GM20000 (cell line): ENCODE measurements around the gene GPX6.
"Not testable (repeated sequence)": the region's sequence is repeated elsewhere in the genome, so short reads cannot be mapped to it uniquely, and the experiment has no call there.

ENCODE experiments used
- DNase-seq: peaks from one replicate; pipeline ENCODE4 v3.0.0; 2012; ENCODE audit warnings: low spot score
- TF ChIP-seq, protein P1 (sequence below): IDR thresholded peaks from 2 replicates; pipeline ENCODE4 v1.5.1; 2012; ENCODE audit warnings: mild to moderate bottlenecking, control low read depth; ENCODE audit errors: extremely low read depth, missing control alignments

The GPX6 gene

DNA sequence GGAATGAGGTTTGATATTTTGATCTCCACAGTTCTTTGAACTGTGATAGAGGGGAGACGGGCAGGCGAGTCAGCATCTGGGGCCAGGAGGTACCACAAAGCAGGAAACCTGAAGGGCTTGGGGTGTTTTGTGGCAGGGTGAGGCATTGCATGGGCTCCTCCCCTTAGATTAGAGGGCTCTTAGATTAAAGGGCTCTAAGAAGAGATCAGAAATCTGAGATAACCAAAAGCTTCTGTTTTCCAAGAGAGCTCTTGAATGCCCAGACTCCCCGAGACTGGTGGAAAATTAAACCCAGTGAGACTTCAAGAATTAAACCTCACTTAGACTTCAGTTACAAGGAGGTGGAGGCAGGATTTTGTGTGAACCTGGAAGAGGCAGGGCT is 7.6 kb upstream of the GPX6 start:
- TF ChIP-seq, protein P1, sequence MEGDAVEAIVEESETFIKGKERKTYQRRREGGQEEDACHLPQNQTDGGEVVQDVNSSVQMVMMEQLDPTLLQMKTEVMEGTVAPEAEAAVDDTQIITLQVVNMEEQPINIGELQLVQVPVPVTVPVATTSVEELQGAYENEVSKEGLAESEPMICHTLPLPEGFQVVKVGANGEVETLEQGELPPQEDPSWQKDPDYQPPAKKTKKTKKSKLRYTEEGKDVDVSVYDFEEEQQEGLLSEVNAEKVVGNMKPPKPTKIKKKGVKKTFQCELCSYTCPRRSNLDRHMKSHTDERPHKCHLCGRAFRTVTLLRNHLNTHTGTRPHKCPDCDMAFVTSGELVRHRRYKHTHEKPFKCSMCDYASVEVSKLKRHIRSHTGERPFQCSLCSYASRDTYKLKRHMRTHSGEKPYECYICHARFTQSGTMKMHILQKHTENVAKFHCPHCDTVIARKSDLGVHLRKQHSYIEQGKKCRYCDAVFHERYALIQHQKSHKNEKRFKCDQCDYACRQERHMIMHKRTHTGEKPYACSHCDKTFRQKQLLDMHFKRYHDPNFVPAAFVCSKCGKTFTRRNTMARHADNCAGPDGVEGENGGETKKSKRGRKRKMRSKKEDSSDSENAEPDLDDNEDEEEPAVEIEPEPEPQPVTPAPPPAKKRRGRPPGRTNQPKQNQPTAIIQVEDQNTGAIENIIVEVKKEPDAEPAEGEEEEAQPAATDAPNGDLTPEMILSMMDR: no peak
- no peak for DNase-seq

DNA sequence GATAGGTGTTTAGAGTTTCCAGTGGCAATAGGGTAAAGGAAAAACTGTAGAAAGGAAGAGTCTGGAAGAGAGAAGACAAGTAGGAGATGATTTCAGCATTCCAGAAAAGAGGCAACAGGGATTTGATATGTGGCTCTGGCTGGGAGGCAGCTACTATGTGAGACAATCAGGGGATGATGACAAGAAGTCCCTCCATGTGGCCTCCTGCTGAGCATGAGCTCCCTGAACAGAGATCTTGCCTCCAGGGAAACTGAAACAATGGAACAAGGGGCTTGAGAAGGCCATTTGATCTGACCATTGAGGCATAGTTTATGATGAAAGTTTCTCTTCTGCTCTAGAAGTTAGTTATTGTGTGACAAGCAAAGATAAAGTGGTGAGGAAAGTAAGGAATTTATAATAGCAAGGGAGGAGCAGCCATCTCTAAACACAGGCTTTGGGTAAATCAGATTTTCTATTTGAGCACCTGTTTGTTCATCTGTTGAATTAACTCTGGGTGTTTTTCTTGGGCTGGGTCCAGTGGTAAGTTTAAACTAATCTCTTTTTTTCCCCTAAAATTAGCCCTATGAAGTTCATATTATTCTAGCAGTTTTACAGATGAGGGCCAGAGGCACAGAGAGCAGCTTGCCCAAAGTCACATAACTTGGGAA is 7.1 kb upstream of the GPX6 start:
- TF ChIP-seq, protein P1: no peak
- DNase-seq: no peak

DNA sequence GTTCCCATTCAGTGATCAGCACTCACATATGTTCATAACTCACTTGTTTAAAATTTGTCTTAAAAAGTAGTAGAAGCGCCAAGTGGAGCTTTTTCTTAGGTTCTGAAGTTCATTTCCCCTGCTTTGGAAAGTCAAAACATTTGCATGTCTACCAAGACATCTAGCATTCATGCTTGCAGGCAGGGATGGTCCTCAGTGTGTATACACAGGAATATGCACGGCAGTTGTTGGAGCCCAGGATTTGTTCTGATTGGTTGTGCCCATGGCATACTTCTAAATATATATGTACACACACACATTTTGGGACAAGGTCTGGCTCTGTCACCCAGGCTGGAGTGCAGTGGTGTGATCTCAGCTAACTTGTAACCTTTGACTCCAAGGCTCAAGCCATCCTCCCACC is 2.4 kb upstream of the GPX6 start:
- DNase-seq: no peak
- TF ChIP-seq, protein P1: no peak

DNA sequence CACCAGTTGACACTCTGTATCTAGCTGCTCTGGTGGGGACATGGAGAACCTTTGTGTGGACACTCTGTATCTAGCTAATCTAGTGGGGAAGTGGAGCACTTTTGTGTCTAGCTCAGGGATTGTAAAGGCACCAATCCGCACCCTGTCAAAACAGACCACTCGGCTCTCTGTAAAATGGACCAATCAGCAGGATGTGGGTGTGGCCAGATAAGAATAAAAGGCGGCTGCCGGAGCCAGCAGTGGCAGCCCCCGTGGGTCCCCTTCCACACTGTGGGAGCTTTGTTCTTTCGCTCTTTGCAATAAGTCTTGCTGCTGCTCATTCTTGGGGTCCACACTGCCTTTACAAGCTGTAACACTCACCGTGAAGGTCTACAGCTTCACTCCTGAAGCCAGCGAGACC is 3.2 kb downstream of the GPX6 start:
- not testable (repeated sequence) for DNase-seq

DNA sequence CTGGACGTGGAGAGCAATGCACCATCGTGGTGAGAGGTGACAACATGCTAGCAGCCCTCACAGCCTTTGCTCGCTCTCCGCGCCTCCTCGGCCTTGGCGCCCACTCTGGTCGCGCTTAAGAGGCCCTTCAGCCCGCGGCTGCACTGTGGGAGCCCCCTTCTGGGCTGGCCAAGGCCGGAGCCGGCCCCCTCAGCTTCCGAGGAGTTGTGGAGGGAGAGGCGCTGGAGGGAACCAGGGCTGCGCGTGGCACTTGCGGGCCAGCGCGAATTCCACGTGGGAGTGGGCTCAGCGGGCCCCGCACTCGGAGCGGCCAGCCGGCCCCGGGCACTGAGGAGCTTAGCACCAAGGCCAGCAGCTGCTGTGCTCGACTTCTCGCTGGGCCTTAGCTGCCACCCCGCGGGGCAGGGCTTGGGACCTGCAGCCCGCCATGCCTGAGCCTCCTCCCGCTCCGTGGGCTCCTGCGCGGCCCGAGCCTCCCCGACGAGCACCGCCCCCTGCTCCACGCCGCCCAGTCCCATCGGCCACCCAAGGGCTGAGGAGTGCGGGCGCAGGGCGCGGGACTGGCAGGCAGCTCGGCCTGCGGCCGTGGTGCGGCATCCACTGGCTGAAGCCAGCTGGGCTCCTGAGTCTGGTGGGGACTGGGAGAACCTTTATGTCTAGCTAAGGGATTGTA is 3.8 kb downstream of the GPX6 start:
- DNase-seq: no peak
- TF ChIP-seq, protein P1: no peak

DNA sequence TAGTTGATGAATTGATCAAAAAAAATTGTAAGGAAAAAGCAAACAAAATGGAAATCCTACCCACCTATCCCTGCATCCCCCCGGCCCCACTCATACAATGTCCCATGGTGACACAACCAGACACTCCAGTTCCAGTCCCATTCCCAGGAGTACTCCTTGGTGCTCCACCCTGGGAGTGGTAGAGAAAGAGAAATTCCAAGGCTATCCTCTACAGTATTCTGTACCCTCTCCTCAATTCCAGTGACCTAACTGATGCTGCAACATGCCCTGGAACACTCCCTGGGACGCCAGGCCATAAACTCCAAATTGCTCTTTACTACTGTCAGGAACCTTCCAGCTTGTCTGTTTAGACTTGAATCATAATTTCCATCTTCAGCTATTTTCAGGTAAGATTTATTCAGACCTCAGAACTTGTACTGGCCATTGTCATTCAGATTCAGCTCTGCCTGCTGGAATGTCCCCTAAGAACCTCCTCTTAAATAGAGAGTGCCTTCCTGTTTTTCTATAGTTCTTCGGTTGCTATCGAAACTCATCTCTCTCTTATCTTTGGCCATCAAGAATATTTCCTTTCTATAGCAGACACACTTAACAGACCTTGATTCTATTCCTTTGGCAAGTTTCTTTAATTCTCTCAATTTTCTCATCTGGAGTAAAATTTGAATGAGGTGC is 8.7 kb downstream of the GPX6 start:
- DNase-seq: no peak
- TF ChIP-seq, protein P1: no peak

DNA sequence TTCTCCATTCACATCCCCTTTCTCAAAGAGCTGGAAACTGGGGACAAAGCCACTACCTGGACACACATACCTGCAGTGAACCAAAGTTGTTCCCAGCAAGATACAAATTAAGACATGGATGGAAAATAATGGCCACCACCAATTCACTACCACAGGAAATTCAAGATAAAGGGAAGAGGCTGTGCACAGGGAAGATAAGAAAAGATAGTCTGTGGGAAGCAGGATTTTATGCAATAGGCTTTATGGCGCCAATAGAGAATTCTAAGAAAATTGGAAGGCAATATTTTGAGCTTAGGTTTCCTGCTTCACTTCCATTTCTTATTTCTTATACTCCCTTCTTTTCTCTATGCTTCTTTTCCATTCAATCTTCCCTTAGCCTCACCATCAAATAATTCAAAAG is 9.9 kb downstream of the GPX6 start:
- TF ChIP-seq, protein P1: no peak
- no peak for DNase-seq

DNA sequence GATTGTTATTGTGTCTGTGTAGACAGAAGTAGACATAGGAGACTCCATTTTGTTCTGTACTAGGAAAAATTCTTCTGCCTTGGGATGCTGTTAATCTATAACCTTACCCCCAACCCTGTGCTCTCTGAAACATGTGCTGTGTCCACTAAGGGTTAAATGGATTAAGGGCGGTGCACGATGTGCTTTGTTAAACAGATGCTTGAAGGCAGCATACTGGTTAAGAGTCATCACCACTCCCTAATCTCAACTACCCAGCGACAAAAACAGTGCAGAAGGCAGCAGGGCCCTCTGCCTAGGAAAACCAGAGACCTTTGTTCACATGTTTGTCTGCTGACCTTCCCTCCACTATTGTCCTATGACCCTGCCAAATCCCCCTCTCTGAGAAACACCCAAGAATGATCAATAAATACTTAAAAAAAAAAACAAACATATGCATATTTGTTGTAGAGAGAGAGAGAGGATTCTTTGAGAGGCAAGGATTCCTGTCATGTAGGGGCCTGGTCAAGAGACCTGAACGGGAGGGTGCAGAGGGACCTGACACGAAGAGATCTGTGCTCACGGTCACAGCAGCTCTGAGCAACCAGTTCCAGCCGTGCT is 12.8 kb downstream of the GPX6 start:
- DNase-seq: not testable (repeated sequence)

DNA sequence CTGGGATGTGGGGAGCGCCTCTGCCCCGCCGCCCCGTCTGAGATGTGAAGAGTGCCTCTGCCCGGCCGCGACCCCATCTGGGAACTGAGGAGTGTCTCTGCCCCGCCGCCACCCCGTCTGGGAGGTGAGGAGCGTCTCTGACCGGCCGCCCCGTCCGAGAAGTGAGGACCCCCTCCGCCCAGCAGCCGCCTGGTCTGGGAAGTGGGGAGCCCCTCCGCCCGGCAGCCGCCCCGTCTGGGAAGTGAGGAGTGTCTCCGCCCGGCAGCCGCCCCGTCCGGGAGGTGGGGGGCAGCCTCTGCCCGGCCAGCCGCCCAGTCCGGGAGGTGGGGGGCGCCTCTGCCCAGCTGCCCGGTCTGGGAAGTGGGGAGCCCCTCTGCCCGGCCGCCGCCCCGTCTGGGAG is 13.5 kb downstream of the GPX6 start:
- not testable (repeated sequence) for DNase-seq
